ENCODE data around the gene PCSK1.

DNA sequence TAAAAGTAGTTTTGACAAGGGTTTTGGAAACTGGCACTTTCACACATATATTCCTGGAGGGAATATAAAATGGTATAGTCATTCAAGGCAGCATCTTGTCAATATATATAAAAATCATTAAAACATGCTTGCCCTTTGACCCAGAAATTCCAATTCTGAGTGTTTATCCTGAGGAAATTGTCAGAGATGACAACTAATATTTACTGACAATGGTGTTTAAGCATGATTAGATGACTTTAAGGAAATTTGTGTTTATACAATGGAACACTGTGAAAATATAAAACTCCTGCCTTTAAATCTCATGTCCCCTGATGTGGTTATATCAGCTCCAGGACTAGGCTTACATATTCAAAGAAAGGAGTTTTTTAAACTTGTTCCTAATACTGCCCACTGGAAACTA is 25.6 kb downstream of the PCSK1 start:
- no peak for TF ChIP-seq CTCF (IDR thresholded peaks at IDR 0.05)
- TF ChIP-seq POLR2A (IDR thresholded peaks at IDR 0.05; ENCODE audit: low read depth), result no peak
- TF ChIP-seq POLR2AphosphoS5 (IDR thresholded peaks at IDR 0.05), result no peak
- no peak for TF ChIP-seq EP300 (IDR thresholded peaks at IDR 0.05)

Measured in esophagus muscularis mucosa (tissue), 4 donors.